Measurements from ENCODE around the gene COL4A3. TPM values are rescaled to one million over a fixed set of nuclear protein-coding genes. Genes with fewer than 3 reads are reported as not detected.

The COL4A3 gene
- total and polyA plus RNA-seq, 2 donors (not counting 3 experiments of a cell fraction or from before 2014, with no cell fraction given), result not detected

- TF ChIP-seq EZH2 (IDR thresholded peaks at IDR 0.05; ENCODE audit: borderline replicate concordance, low read depth, low read length, severe bottlenecking) (no peak), POLR2AphosphoS5 (IDR thresholded peaks at IDR 0.05; ENCODE audit: insufficient read depth, low read depth, low read length) (no peak), FOS (IDR thresholded peaks at IDR 0.05; ENCODE audit: borderline replicate concordance, insufficient read depth, low read length) (no peak), JUN (IDR thresholded peaks at IDR 0.05; ENCODE audit: borderline replicate concordance, insufficient read depth, insufficient read length, low read depth) (no peak), MYC (IDR thresholded peaks at IDR 0.05; ENCODE audit: low read depth, low read length) (no peak), POLR2A (IDR thresholded peaks at IDR 0.05; ENCODE audit: low read depth, low read length) (no peak), MAX (IDR thresholded peaks at IDR 0.05; ENCODE audit: insufficient read depth, insufficient read length) (no peak), GATA2 (IDR thresholded peaks at IDR 0.05; ENCODE audit: insufficient read depth, insufficient read length, low read depth, low read length) (no peak)
- CTCF ChIA-PET, result interaction anchor here (2.3 kb wide), 1 partner anchor 12 kb away, joined by 5 read pairs; no protein-coding TSS in a partner anchor
- Histone ChIP-seq H3K9ac (replicated peaks; ENCODE audit: extremely low read depth, insufficient read depth, low read length) (no peak overlapping the region), H2AFZ (ENCODE audit: low read depth, low read length) (no peak overlapping the region), H3K4me3 (replicated peaks in 1 of 3; ENCODE audit: insufficient read depth in 1 of 3, low read depth in 1 of 3, low read length in 3 of 3) (no peak overlapping the region), H3K9me3 (replicated peaks; ENCODE audit: control insufficient read depth, insufficient read depth, low read length) (no peaks in the 10 kb centered on the region), H3K4me1 (ENCODE audit: control insufficient read depth, extremely low read depth, insufficient read depth, low read length) (no peaks in the 10 kb centered on the region), H3K27me3 (ENCODE audit: control insufficient read depth in 2 of 2, insufficient read depth in 2 of 2, low read length in 2 of 2) (no peaks in the 10 kb centered on the region), H3K36me3 (ENCODE audit: control insufficient read depth in 2 of 2, extremely low read depth in 1 of 2, insufficient read depth in 2 of 2, low read length in 2 of 2) (peaks cover 0 to 7% of the 10 kb centered on the region in 2 experiments), H3K79me2 (ENCODE audit: control insufficient read depth, insufficient read depth, low read length) (no peaks in the 10 kb centered on the region), H3K9me1 (replicated peaks; ENCODE audit: control insufficient read depth, extremely low read depth, insufficient read depth, low read length) (no peaks in the 10 kb centered on the region), H3K4me2 (ENCODE audit: insufficient read depth, low read length) (no peak overlapping the region), H3K27ac (ENCODE audit: insufficient read depth, low read depth, low read length) (no peak overlapping the region), H4K20me1 (replicated peaks; ENCODE audit: control insufficient read depth, extremely low read depth, insufficient read depth, low read length) (no peaks in the 10 kb centered on the region)
- dilution Hi-C loops (cut with MboI; ENCODE audit: extremely low pct_ligation_motif_present, low sequenced_read_pairs) (no loop called here), intact Hi-C loops (cut with micrococcal nuclease) (no loop called here)
- DNase-seq (ENCODE audit: low read depth, low spot score) (no peak), FAIRE-seq (no peak)
- POLR2A ChIA-PET, result no interaction called here
- no TSS peak for BruUV-seq (replicated peaks)
Observed at GRCh38 chr2:227360351-227360750, 195.9 kb downstream of the COL4A3 start.

- Histone ChIP-seq H3K9me3 (replicated peaks; ENCODE audit: control insufficient read depth, insufficient read depth, low read length) (no peaks in the 10 kb centered on the region), H3K4me2 (ENCODE audit: insufficient read depth, low read length) (no peak overlapping the region), H3K9ac (replicated peaks; ENCODE audit: extremely low read depth, insufficient read depth, low read length) (no peak overlapping the region), H3K9me1 (replicated peaks; ENCODE audit: control insufficient read depth, extremely low read depth, insufficient read depth, low read length) (no peaks in the 10 kb centered on the region), H3K27ac (ENCODE audit: insufficient read depth, low read depth, low read length) (no peak overlapping the region), H3K79me2 (ENCODE audit: control insufficient read depth, insufficient read depth, low read length) (no peaks in the 10 kb centered on the region), H2AFZ (ENCODE audit: low read depth, low read length) (no peak overlapping the region), H4K20me1 (replicated peaks; ENCODE audit: control insufficient read depth, extremely low read depth, insufficient read depth, low read length) (no peaks in the 10 kb centered on the region), H3K4me1 (ENCODE audit: control insufficient read depth, extremely low read depth, insufficient read depth, low read length) (no peaks in the 10 kb centered on the region), H3K4me3 (replicated peaks in 1 of 3; ENCODE audit: insufficient read depth in 1 of 3, low read depth in 1 of 3, low read length in 3 of 3) (no peak overlapping the region), H3K36me3 (ENCODE audit: control insufficient read depth in 2 of 2, extremely low read depth in 1 of 2, insufficient read depth in 2 of 2, low read length in 2 of 2) (no peaks in the 10 kb centered on the region), H3K27me3 (ENCODE audit: control insufficient read depth in 2 of 2, insufficient read depth in 2 of 2, low read length in 2 of 2) (no peaks in the 10 kb centered on the region)
- POLR2A ChIA-PET, result no interaction called here
- intact Hi-C loops (cut with micrococcal nuclease), result no loop called here
- TF ChIP-seq EZH2 (IDR thresholded peaks at IDR 0.05; ENCODE audit: borderline replicate concordance, low read depth, low read length, severe bottlenecking), result no peak
- no peak for TF ChIP-seq GATA2 (IDR thresholded peaks at IDR 0.05; ENCODE audit: insufficient read depth, insufficient read length, low read depth, low read length)
- no peak for TF ChIP-seq JUN (IDR thresholded peaks at IDR 0.05; ENCODE audit: borderline replicate concordance, insufficient read depth, insufficient read length, low read depth)
- TF ChIP-seq CTCF (IDR thresholded peaks at IDR 0.05; ENCODE audit: extremely low read depth in 1 of 2, insufficient read depth in 1 of 2, low read depth in 1 of 2, low read length in 2 of 2), result no peak
- TF ChIP-seq POLR2A (IDR thresholded peaks at IDR 0.05; ENCODE audit: low read depth, low read length), result no peak
- TF ChIP-seq MAX (IDR thresholded peaks at IDR 0.05; ENCODE audit: insufficient read depth, insufficient read length), result no peak
- no peak for TF ChIP-seq POLR2AphosphoS5 (IDR thresholded peaks at IDR 0.05; ENCODE audit: insufficient read depth, low read depth, low read length)
- TF ChIP-seq MYC (IDR thresholded peaks at IDR 0.05; ENCODE audit: low read depth, low read length), result no peak
- no peak for TF ChIP-seq FOS (IDR thresholded peaks at IDR 0.05; ENCODE audit: borderline replicate concordance, insufficient read depth, low read length)
- CTCF ChIA-PET, result no interaction called here
- no peak for DNase-seq (ENCODE audit: low read depth, low spot score)
- no TSS peak for BruUV-seq (replicated peaks)
- FAIRE-seq, result no peak
- dilution Hi-C loops (cut with MboI; ENCODE audit: extremely low pct_ligation_motif_present, low sequenced_read_pairs), result no loop called here
Observed at GRCh38 chr2:227363756-227364155, 199.3 kb downstream of the COL4A3 start.
